Activated CD8-positive, alpha-beta memory T cell treated with anti-CD3 and anti-CD28 coated beads, Interleukin-2, amount 50 U/mL, for 48 hours (primary cell): ENCODE measurements around the gene BPIFB2.
"Not testable (repeated sequence)": the region's sequence is repeated elsewhere in the genome, so short reads cannot be mapped to it uniquely, and the experiment has no call there.

Experiments
- DNase-seq: peaks from one replicate; pipeline ENCODE4 v3.0.0-alpha.2; 2020

Gene BPIFB2

GRCh38 chr20:33042983-33043730 lies 35.7 kb downstream of the BPIFB2 start:
- DNase-seq: no peak

- no peak for DNase-seq
Observed at GRCh38 chr20:33043731-33044181, 36.3 kb downstream of the BPIFB2 start.

- not testable (repeated sequence) for DNase-seq
Observed at GRCh38 chr20:33045129-33045721, 37.7 kb downstream of the BPIFB2 start.

- no peak for DNase-seq
Observed at GRCh38 chr20:33046412-33046811, 38.9 kb downstream of the BPIFB2 start.

GRCh38 chr20:33051333-33051732 lies 43.8 kb downstream of the BPIFB2 start:
- no peak for DNase-seq

GRCh38 chr20:33053291-33054106 lies 46.0 kb downstream of the BPIFB2 start, which contains the start of gene BPIFB3:
Gene BPIFB3, plus strand, starts transcription at chr20:33053903. Its CDS starts 1,533 bp downstream, at chr20:33055436.
- DNase-seq: no peak

GRCh38 chr20:33054381-33054780 lies 46.9 kb downstream of the BPIFB2 start:
- no peak for DNase-seq

- DNase-seq: no peak
Observed at GRCh38 chr20:33054791-33055190, 47.3 kb downstream of the BPIFB2 start.

GRCh38 chr20:33059136-33059535 lies 51.6 kb downstream of the BPIFB2 start:
- no peak for DNase-seq

- no peak for DNase-seq
Observed at GRCh38 chr20:33059741-33060390, 52.4 kb downstream of the BPIFB2 start.

- DNase-seq: no peak
Observed at GRCh38 chr20:33061658-33062028, 54.1 kb downstream of the BPIFB2 start.

GRCh38 chr20:33062105-33062824 lies 54.8 kb downstream of the BPIFB2 start:
- DNase-seq: no peak

GRCh38 chr20:33062825-33063149 lies 55.3 kb downstream of the BPIFB2 start:
- no peak for DNase-seq

- no peak for DNase-seq
Observed at GRCh38 chr20:33063271-33063670, 55.8 kb downstream of the BPIFB2 start.

- no peak for DNase-seq
Observed at GRCh38 chr20:33064572-33065287, 57.2 kb downstream of the BPIFB2 start.

- DNase-seq: no peak
Observed at GRCh38 chr20:33065785-33066184, 58.3 kb downstream of the BPIFB2 start.

GRCh38 chr20:33067806-33068205 lies 60.3 kb downstream of the BPIFB2 start:
- DNase-seq: no peak

GRCh38 chr20:33068251-33068939 lies 60.9 kb downstream of the BPIFB2 start:
- no peak for DNase-seq

- no peak for DNase-seq
Observed at GRCh38 chr20:33069673-33070072, 62.2 kb downstream of the BPIFB2 start.

GRCh38 chr20:33070111-33071053 lies 62.9 kb downstream of the BPIFB2 start:
- DNase-seq: no peak
